OCI-LY1 (cell line): ENCODE results near the gene FMNL1.

Experiments used
- H2AFZ ChIP-seq: fragments of 200-600 bp; sonication (generic), shearing (Covaris generic); 2 replicates; pipeline ENCODE4 v1.6.0; 2014; ENCODE audit warnings: antibody characterized with exemption, mild to moderate bottlenecking, low read length
- H3F3A ChIP-seq: fragments of 200-600 bp; sonication (generic), shearing (Covaris generic); 2 replicates; pipeline ENCODE4 v1.6.0; 2014; ENCODE audit warnings: mild to moderate bottlenecking, antibody characterized with exemption, low read length, moderate library complexity; ENCODE audit not compliant: insufficient read depth
- H3K27ac ChIP-seq: fragments of 200-600 bp; sonication (generic); 2 replicates; pipeline ENCODE4 v1.5.1; 2014; ENCODE audit warnings: low read length, mixed run types, mild to moderate bottlenecking, low read depth; ENCODE audit not compliant: poor library complexity, severe bottlenecking
- H3K27me3 ChIP-seq: fragments of 200-600 bp; sonication (generic); 2 replicates; pipeline ENCODE4 v1.6.0; 2014; ENCODE audit warnings: antibody characterized with exemption, mild to moderate bottlenecking, low read length, moderate library complexity; ENCODE audit not compliant: insufficient read depth
- H3K36me3 ChIP-seq: fragments of 200-600 bp; sonication (generic); 2 replicates; pipeline ENCODE4 v1.6.1; 2014; ENCODE audit warnings: mild to moderate bottlenecking, antibody characterized with exemption, low read length, moderate library complexity, mixed read lengths; ENCODE audit not compliant: insufficient read depth
- H3K4me1 ChIP-seq: fragments of 200-600 bp; sonication (generic); 2 replicates; pipeline ENCODE4 v1.5.1; 2014; ENCODE audit warnings: mild to moderate bottlenecking, low read length, moderate library complexity; ENCODE audit not compliant: insufficient read depth, severe bottlenecking
- H3K4me2 ChIP-seq: fragments of 200-600 bp; sonication (generic), shearing (Covaris generic); 2 replicates; pipeline ENCODE4 v1.6.1; 2014; ENCODE audit warnings: low read length
- H3K4me3 ChIP-seq: fragments of 200-600 bp; sonication (generic); 2 replicates; pipeline ENCODE4 v1.5.1; 2014; ENCODE audit warnings: low read length, low read depth, mild to moderate bottlenecking, mixed read lengths; ENCODE audit not compliant: poor library complexity, severe bottlenecking
- H3K79me2 ChIP-seq: fragments of 200-600 bp; shearing (Covaris generic); 2 replicates; pipeline ENCODE4 v1.6.1; 2016; ENCODE audit warnings: mixed run types, low read length, mixed read lengths; ENCODE audit not compliant: insufficient read depth
- H3K9ac ChIP-seq: fragments of 200-600 bp; sonication (generic), shearing (Covaris generic); 2 replicates; pipeline ENCODE4 v1.6.1; 2014; ENCODE audit warnings: mild to moderate bottlenecking, low read length, mixed read lengths
- H3K9me2 ChIP-seq: fragments of 200-600 bp; sonication (generic), shearing (Covaris generic); 2 replicates; pipeline ENCODE4 v1.6.1; 2014; ENCODE audit warnings: low read depth, mild to moderate bottlenecking, low read length, mixed read lengths
- H3K9me3 ChIP-seq: fragments of 200-600 bp; shearing (Covaris generic); 2 replicates; pipeline ENCODE4 v1.6.1; 2014; ENCODE audit warnings: low read length, mixed read lengths
- H4K20me1 ChIP-seq: fragments of 200-600 bp; sonication (generic), shearing (Covaris generic); 2 replicates; pipeline ENCODE4 v1.6.0; 2016; ENCODE audit warnings: mild to moderate bottlenecking, low read length; ENCODE audit not compliant: insufficient read depth
- CTCF ChIP-seq: fragments of 200-600 bp; sonication (generic), shearing (Covaris generic); IDR thresholded peaks from 2 replicates; pipeline ENCODE4 v1.5.1; 2017; ENCODE audit warnings: mild to moderate bottlenecking, antibody characterized with exemption, low read length, moderate library complexity, mixed read lengths
- EZH2 ChIP-seq: fragments of 200-600 bp; sonication (generic), shearing (Covaris generic); IDR thresholded peaks from 2 replicates; pipeline ENCODE4 v1.8.0; 2017; ENCODE audit warnings: borderline replicate concordance, mixed run types, mild to moderate bottlenecking, antibody characterized with exemption, low read length, moderate library complexity, mixed read lengths

The FMNL1 gene

DNA sequence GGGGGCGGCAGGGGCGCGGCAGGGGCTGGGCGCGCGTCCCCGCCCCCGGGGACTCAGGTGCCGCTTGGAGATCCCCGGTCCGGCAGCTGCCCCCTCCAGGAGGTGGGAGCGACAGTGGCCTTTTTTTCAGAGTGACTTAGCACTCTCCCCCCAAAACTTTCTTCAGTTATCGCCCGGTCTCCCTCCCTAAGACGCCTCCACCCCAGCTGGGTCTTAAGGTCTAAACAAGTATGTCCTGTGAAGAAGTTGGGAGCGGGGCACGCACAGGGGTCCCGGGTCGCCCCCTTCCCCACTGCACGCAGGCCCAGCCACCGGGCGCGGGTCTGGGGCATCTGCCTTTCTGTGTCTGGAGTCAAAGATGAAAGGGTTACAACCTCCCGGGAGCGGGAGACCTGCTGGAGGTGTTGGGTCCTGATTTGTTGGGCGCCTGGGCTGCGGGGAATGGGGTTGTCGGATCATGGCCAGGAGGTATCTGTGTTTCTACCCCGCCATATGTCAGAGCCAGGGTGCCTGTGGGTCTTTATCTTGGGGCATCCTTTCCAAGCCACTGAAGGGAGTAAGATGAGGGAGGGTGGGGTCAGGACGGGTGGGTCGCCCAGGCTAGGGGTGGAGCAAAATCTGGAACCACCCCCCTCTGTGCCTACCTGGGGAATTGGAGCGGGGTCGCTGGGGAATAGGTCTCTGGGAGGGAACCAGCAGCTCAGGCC lies 757 bp downstream of the FMNL1 start:
- Histone ChIP-seq H3K9me2 (no peaks in the 10 kb centered on the region), H4K20me1 (no peaks in the 10 kb centered on the region), H3K9me3 (no peaks in the 10 kb centered on the region), H3K4me3 (peak overlapping the region; percentile 80), H3K27me3 (no peaks in the 10 kb centered on the region; the same call in 1 of the 2 replicates), H3K27ac (peak overlapping the region; percentile 95), H3K4me1 (peaks cover 52% of the 10 kb centered on the region), H3K4me2 (peak overlapping the region; percentile 95), H3F3A (peaks cover 3% of the 10 kb centered on the region; the same call in 1 of the 2 replicates), H3K79me2 (no peaks in the 10 kb centered on the region), H2AFZ (no peak overlapping the region), H3K36me3 (no peaks in the 10 kb centered on the region), H3K9ac (peak overlapping the region; percentile 79)
- TF ChIP-seq EZH2 (no peak), CTCF (no peak)

DNA sequence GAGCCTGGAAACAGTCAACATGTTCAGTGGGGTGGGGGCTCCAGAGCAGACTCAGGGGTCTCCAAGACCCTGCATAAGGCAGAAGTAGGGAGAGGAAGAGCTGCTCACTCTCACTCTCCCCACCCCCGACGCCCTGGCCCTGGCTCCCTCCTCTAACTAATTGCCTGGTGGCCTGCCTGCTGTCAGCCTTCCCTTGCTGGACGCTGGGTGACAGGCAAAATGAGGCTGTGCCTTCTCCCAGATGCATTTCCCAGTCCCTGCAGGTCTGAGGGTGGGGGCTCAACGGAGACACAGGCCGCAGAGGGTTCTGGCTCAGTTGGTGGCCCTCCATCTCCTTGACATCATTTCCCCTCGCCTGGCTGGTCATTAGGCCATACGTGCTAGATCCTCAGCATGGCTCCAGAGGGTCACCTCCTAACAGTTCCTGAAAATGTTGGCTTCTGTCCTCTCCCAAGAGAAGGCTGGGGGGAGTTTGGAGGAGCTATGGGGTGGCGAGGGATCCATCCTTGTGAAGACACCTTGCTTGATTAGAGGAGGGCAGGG lies 1.4 kb downstream of the FMNL1 start:
- Histone ChIP-seq H2AFZ (no peak overlapping the region), H3K9me3 (no peaks in the 10 kb centered on the region), H3K4me1 (peaks cover 58% of the 10 kb centered on the region), H3K9me2 (no peaks in the 10 kb centered on the region), H3K4me2 (peak overlapping the region; percentile 95), H3F3A (peaks cover 5% of the 10 kb centered on the region; the same call in 1 of the 2 replicates), H3K4me3 (peak overlapping the region; percentile 80), H3K36me3 (no peaks in the 10 kb centered on the region), H4K20me1 (no peaks in the 10 kb centered on the region), H3K27ac (peak overlapping the region; percentile 95), H3K27me3 (no peaks in the 10 kb centered on the region; the same call in 1 of the 2 replicates), H3K9ac (peak overlapping the region; percentile 79), H3K79me2 (no peaks in the 10 kb centered on the region)
- no peak for TF ChIP-seq CTCF
- no peak for TF ChIP-seq EZH2

DNA sequence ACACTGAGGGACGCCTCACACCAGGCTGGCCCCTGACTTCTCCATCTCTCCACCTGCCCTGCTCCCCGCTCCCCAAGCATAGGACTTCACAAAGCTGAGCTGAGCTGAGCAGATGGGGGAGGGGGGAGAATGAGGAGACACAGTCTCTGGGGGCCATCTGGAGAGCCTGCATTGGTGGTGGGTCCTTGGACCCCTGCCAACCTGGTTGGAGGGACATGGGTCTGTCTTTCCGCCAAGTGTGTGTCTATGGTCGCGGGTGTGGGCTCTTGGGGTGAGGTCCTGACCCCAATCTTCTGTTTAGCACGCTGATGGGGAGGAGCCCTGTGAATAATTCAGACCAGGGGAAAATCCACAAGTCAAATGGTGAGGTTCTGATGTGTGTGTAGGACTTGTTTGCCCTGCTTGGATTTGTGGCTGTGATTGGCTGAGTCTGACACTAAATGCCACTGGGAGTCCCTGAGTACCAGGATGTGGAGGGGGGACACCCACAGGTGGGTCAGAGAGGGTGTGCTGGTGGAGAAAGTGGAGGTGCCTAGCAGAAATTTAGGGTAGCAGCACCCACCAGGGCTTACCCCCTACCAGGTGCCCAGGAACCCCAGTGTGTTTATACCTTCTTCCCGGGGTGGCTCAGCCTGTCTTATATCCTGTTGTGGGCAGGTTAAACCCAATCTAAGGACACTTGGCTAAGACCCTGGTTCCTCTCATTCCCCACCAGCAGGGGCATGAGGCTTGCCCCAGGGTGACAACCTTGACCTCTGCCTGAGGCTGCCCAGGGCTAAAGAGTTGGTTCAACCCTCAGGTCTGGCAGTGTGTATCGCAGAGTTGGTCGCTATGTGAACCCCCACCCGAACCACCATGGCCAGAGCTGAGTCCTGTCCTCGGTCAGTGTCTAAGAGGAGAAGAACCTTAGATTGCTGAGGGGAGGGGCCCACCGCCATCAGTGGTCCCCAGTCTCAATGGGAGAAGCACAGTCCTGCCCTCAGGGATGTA lies 2.1 kb downstream of the FMNL1 start:
- H3K9me2 ChIP-seq, result no peaks in the 10 kb centered on the region
- H3K79me2 ChIP-seq, result no peaks in the 10 kb centered on the region
- H3K4me1 ChIP-seq, result peaks cover 66% of the 10 kb centered on the region
- H3K4me2 ChIP-seq, result peak overlapping the region; percentile 95
- peak overlapping the region; percentile 79 for H3K9ac ChIP-seq
- H3K36me3 ChIP-seq, result no peaks in the 10 kb centered on the region
- TF ChIP-seq CTCF, result peak; percentile 30; the same call in 1 of the 2 replicates
- TF ChIP-seq EZH2, result no peak
- H3K27ac ChIP-seq, result peak overlapping the region; percentile 95
- no peaks in the 10 kb centered on the region for H3K9me3 ChIP-seq
- no peak overlapping the region for H2AFZ ChIP-seq
- H4K20me1 ChIP-seq, result no peaks in the 10 kb centered on the region
- peak overlapping the region; percentile 80 for H3K4me3 ChIP-seq
- H3F3A ChIP-seq, result peaks cover 5% of the 10 kb centered on the region; the same call in 1 of the 2 replicates
- no peaks in the 10 kb centered on the region; the same call in 1 of the 2 replicates for H3K27me3 ChIP-seq
